ENCODE data around the gene PRICKLE4.
"Not testable (repeated sequence)": the region's sequence is repeated elsewhere in the genome, so short reads cannot be mapped to it uniquely, and the experiment has no call there.

The PRICKLE4 gene

DNA sequence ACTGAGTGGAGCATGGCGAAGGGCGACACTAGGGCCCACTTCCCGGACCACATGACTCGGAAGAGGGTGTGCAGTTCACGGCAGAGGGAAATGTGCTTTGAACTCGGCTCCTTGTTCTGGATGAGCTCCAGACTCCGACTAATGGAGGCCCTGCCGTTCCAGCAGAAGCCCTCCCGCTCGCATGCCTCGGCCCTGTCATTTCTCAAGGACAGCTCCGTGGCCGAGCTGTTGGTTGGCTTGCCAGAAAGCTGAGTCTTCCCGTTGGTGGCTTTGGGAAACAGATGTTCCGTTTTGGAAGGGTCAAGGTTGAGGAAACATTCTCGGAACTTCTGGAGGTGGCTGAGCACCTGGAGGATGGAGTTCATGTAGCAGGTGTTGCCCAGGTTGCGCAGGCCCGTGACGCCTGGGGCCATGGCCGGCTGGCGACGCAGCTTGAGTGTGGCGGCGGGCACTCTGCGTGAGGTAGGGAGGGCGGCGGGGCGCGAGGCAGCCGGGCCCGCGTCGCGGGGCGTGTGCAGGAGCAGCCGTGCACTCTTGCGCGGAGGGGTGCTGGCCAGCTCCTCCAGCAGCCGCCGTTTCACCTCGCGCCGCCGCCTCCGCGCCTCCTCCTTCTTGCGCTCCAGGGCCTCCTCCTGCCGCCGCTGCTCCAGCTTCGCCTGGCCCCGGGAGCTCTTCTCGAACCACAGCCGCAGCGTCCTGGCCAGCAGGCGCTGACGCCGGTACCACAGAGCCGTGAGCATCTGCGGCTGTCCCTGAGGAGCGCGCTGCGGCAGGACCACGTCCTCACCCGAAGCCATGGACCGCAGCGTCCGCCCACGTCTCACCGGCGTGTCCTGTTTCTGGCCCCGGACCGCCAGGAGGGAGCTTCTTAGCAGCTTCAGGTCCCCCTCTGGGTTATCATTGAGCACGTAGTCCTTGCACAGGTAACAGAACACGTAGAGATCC lies 25.5 kb downstream of the PRICKLE4 start:
- H3K4me3 ChIP-seq (ENCODE audit: insufficient read length, low read depth) = no peak overlapping the region
- no peaks in the 10 kb centered on the region for H3K9me3 ChIP-seq (ENCODE audit: insufficient read depth, low read length)
- H3K4me1 ChIP-seq (ENCODE audit: insufficient read depth, insufficient read length) = no peaks in the 10 kb centered on the region
- no peaks in the 10 kb centered on the region for H3K27me3 ChIP-seq (ENCODE audit: insufficient read depth, insufficient read length)
- no peak overlapping the region for H3K9ac ChIP-seq (ENCODE audit: insufficient read length, low read depth)
- DNase-seq (ENCODE audit: low read depth, low spot score) = no peak
- no peak for TF ChIP-seq SUZ12 (IDR thresholded peaks at IDR 0.05; ENCODE audit: extremely low read depth, insufficient read depth, insufficient read length)
- no peak for TF ChIP-seq YY1 (IDR thresholded peaks at IDR 0.05; ENCODE audit: insufficient read depth, insufficient read length)
- no peak for TF ChIP-seq ZNF274 (IDR thresholded peaks at IDR 0.05; ENCODE audit: low read depth, low read length)
- H3K36me3 ChIP-seq (ENCODE audit: insufficient read depth, insufficient read length, low read length) = peaks cover 14% of the 10 kb centered on the region

DNA sequence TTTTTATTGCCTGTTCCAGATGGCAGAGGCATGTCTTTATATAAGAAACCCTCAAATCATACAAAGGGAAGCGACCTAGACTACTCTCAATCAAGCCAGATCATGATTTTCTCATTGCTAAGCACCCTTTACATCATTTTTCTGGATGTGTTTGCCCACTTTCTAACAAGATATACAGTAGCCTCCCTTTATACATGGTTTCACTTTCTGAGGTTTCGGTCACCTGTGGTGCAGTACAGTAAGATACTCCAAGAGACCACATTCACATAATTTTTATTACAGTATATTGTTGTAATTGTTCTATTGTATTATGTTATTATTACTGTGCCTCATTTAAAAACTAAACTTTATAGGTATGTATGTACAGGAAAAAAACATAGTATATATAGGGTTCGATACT lies 30.5 kb downstream of the PRICKLE4 start:
- DNase-seq (ENCODE audit: low read depth, low spot score) = no peak
- peaks cover 3% of the 10 kb centered on the region for H3K36me3 ChIP-seq (ENCODE audit: insufficient read depth, insufficient read length, low read length)
- TF ChIP-seq SUZ12 (IDR thresholded peaks at IDR 0.05; ENCODE audit: extremely low read depth, insufficient read depth, insufficient read length) = no peak
- TF ChIP-seq YY1 (IDR thresholded peaks at IDR 0.05; ENCODE audit: insufficient read depth, insufficient read length) = no peak
- TF ChIP-seq ZNF274 (IDR thresholded peaks at IDR 0.05; ENCODE audit: low read depth, low read length) = no peak
- H3K4me1 ChIP-seq (ENCODE audit: insufficient read depth, insufficient read length) = no peaks in the 10 kb centered on the region
- H3K9me3 ChIP-seq (ENCODE audit: insufficient read depth, low read length) = no peaks in the 10 kb centered on the region
- no peak overlapping the region for H3K9ac ChIP-seq (ENCODE audit: insufficient read length, low read depth)
- H3K4me3 ChIP-seq (ENCODE audit: insufficient read length, low read depth) = no peak overlapping the region
- H3K27me3 ChIP-seq (ENCODE audit: insufficient read depth, insufficient read length) = no peaks in the 10 kb centered on the region

DNA sequence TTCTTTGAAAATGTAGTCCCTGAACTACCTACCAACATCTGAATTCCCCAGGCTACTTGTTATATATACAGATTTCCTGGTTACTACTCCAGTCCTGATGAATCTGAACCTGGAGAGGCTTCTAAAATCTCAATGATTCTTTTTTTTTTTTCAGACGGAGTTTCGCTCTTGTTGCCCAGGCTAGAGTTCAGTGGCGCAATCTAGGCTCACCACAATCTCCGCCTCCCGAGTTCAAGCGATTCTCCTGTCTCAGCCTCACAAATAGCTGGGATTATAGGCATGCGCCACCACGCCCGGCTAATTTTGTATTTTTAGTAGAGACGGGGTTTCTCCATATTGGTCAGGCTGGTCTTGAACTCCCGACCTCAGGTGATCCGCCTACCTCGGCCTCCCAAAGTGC lies 31.4 kb downstream of the PRICKLE4 start:
- H3K4me1 ChIP-seq (ENCODE audit: insufficient read depth, insufficient read length) = not testable (repeated sequence)

DNA sequence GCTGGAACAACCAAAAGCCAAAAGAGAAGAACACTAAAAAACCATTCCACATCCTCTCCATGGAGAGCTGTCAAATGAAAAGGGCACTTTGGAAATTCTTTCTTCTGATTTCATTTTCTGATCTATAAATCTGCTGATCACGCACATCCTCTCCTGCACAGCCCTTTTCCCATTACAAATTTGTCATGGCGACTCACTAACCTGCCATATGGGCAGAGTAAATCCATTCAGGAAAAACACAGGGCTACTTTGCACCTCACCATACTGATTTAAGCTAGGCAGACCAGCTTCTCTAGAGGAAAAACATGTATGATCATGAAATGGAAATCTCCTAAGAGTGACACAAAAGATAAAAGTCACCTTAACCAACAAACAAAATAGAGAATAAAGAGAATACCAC lies 32.9 kb downstream of the PRICKLE4 start:
- no peak for TF ChIP-seq YY1 (IDR thresholded peaks at IDR 0.05; ENCODE audit: insufficient read depth, insufficient read length)
- TF ChIP-seq ZNF274 (IDR thresholded peaks at IDR 0.05; ENCODE audit: low read depth, low read length) = no peak
- TF ChIP-seq SUZ12 (IDR thresholded peaks at IDR 0.05; ENCODE audit: extremely low read depth, insufficient read depth, insufficient read length) = no peak
- no peak for DNase-seq (ENCODE audit: low read depth, low spot score)
- no peak overlapping the region for H3K9ac ChIP-seq (ENCODE audit: insufficient read length, low read depth)
- H3K4me3 ChIP-seq (ENCODE audit: insufficient read length, low read depth) = no peak overlapping the region
- no peaks in the 10 kb centered on the region for H3K9me3 ChIP-seq (ENCODE audit: insufficient read depth, low read length)
- H3K36me3 ChIP-seq (ENCODE audit: insufficient read depth, insufficient read length, low read length) = no peaks in the 10 kb centered on the region
- no peaks in the 10 kb centered on the region for H3K27me3 ChIP-seq (ENCODE audit: insufficient read depth, insufficient read length)
- H3K4me1 ChIP-seq (ENCODE audit: insufficient read depth, insufficient read length) = no peaks in the 10 kb centered on the region

More for the DNA sequence above, 31.4 kb downstream of the PRICKLE4 start:
- H3K4me3 ChIP-seq (ENCODE audit: insufficient read length, low read depth); H3K27me3 ChIP-seq (ENCODE audit: insufficient read depth, insufficient read length); H3K9ac ChIP-seq (ENCODE audit: insufficient read length, low read depth); H3K9me3 ChIP-seq (ENCODE audit: insufficient read depth, low read length); DNase-seq (ENCODE audit: low read depth, low spot score); H3K36me3 ChIP-seq (ENCODE audit: insufficient read depth, insufficient read length, low read length): not testable (repeated sequence)

DNA sequence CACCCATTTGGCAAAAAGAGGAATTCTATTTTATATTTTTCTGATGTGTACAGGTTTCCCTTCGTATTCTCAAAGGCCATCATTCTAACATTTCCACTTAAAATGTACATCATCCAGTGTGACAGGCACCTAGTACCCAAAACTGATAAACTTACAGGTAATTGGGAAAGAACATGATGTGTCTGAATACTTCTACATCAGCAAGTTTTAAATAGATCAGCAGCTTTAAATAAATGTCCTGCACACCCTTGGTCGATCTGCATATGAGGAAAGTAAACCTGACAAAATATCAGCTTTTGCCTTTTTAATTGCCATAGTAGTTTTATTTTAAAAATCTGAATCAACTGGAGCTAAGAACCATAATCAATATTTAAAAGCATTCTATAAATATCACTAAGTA lies 33.4 kb downstream of the PRICKLE4 start:
- no peaks in the 10 kb centered on the region for H3K36me3 ChIP-seq (ENCODE audit: insufficient read depth, insufficient read length, low read length)
- H3K4me1 ChIP-seq (ENCODE audit: insufficient read depth, insufficient read length) = no peaks in the 10 kb centered on the region
- TF ChIP-seq ZNF274 (IDR thresholded peaks at IDR 0.05; ENCODE audit: low read depth, low read length) (no peak), YY1 (IDR thresholded peaks at IDR 0.05; ENCODE audit: insufficient read depth, insufficient read length) (no peak), SUZ12 (IDR thresholded peaks at IDR 0.05; ENCODE audit: extremely low read depth, insufficient read depth, insufficient read length) (no peak)
- H3K27me3 ChIP-seq (ENCODE audit: insufficient read depth, insufficient read length) = no peaks in the 10 kb centered on the region
- DNase-seq (ENCODE audit: low read depth, low spot score) = no peak
- no peak overlapping the region for H3K4me3 ChIP-seq (ENCODE audit: insufficient read length, low read depth)
- H3K9me3 ChIP-seq (ENCODE audit: insufficient read depth, low read length) = no peaks in the 10 kb centered on the region
- no peak overlapping the region for H3K9ac ChIP-seq (ENCODE audit: insufficient read length, low read depth)

DNA sequence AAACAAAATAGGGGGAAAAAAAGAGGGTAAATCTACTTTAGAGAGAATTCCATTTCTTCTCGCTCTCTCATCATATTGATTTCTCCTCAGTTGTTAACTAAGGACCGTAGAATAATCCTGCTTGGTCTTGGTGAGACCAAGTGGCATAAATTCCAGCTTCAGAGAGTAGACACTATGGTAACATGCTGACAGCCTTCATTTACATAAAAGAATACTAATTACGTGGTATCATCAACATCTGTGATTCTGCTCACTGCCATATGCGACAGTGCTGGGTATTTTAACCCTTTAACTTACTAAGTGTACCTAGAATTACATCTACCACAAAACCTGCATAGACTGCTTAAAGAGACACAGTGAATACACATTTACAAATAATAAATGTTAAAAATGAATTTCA lies 34.0 kb downstream of the PRICKLE4 start:
- no peak for DNase-seq (ENCODE audit: low read depth, low spot score)
- Histone ChIP-seq H3K27me3 (ENCODE audit: insufficient read depth, insufficient read length) (no peaks in the 10 kb centered on the region), H3K4me1 (ENCODE audit: insufficient read depth, insufficient read length) (no peaks in the 10 kb centered on the region), H3K4me3 (ENCODE audit: insufficient read length, low read depth) (no peak overlapping the region), H3K9me3 (ENCODE audit: insufficient read depth, low read length) (no peaks in the 10 kb centered on the region), H3K36me3 (ENCODE audit: insufficient read depth, insufficient read length, low read length) (no peaks in the 10 kb centered on the region), H3K9ac (ENCODE audit: insufficient read length, low read depth) (no peak overlapping the region)
- TF ChIP-seq ZNF274 (IDR thresholded peaks at IDR 0.05; ENCODE audit: low read depth, low read length) = no peak
- TF ChIP-seq YY1 (IDR thresholded peaks at IDR 0.05; ENCODE audit: insufficient read depth, insufficient read length) = no peak
- TF ChIP-seq SUZ12 (IDR thresholded peaks at IDR 0.05; ENCODE audit: extremely low read depth, insufficient read depth, insufficient read length) = no peak

DNA sequence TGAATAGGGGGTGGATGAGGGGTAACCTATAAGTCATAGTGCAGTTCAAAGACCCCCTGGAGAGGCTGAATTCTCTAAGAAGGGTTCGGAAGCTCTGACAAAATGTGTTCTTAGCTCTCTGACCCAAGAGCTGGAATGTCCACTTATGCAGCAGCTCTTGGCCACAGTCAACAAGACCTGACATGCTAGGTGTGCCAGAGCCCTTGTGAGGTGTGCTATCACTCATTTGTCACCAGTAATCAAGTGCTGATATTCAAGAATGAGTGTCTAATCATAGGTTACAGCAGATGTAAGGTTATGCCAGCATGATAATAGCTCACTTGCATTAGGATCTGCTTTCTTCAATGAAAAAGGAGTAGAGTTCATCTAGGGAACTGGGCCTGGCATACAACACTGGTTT lies 35.0 kb downstream of the PRICKLE4 start:
- Histone ChIP-seq H3K27me3 (ENCODE audit: insufficient read depth, insufficient read length) (no peaks in the 10 kb centered on the region), H3K9me3 (ENCODE audit: insufficient read depth, low read length) (no peaks in the 10 kb centered on the region), H3K4me3 (ENCODE audit: insufficient read length, low read depth) (no peak overlapping the region), H3K36me3 (ENCODE audit: insufficient read depth, insufficient read length, low read length) (no peaks in the 10 kb centered on the region), H3K4me1 (ENCODE audit: insufficient read depth, insufficient read length) (no peaks in the 10 kb centered on the region), H3K9ac (ENCODE audit: insufficient read length, low read depth) (no peak overlapping the region)
- no peak for TF ChIP-seq SUZ12 (IDR thresholded peaks at IDR 0.05; ENCODE audit: extremely low read depth, insufficient read depth, insufficient read length)
- no peak for TF ChIP-seq ZNF274 (IDR thresholded peaks at IDR 0.05; ENCODE audit: low read depth, low read length)
- no peak for TF ChIP-seq YY1 (IDR thresholded peaks at IDR 0.05; ENCODE audit: insufficient read depth, insufficient read length)
- no peak for DNase-seq (ENCODE audit: low read depth, low spot score)
